Ovary (tissue), 10 donors: ENCODE measurements around the gene FUT4. TPM values are rescaled to one million over a fixed set of nuclear protein-coding genes. Genes with fewer than 3 reads are reported as not detected.

Experiments
- DNase-seq, 5 donors: peaks; one replicate each; pipeline ENCODE4 v3.0.0-alpha.2; 2019 to 2020
- H3K27ac ChIP-seq, 2 donors: fragments of 200-600 bp; one replicate each; pipeline versions ENCODE4 v1.5.1 to v1.8.0; 2019 to 2022
- H3K27me3 ChIP-seq: fragments of 200-600 bp; one replicate; pipeline ENCODE4 v1.8.0; 2022
- H3K36me3 ChIP-seq: fragments of 200-600 bp; sonication (generic); one replicate; pipeline ENCODE4 v1.5.1; 2019
- H3K4me1 ChIP-seq: one replicate; pipeline ENCODE4 v1.8.1; 2013; ENCODE audit warnings: mild to moderate bottlenecking, moderate library complexity; ENCODE audit not compliant: insufficient read depth
- H3K4me3 ChIP-seq: fragments of 200-600 bp; sonication (generic); one replicate; pipeline ENCODE4 v1.5.1; 2017
- H3K9me3 ChIP-seq, 2 donors: fragments of 200-600 bp in 1 of 2; sonication (generic) in 1 of 2; one replicate each; pipeline versions ENCODE4 v1.5.1 to v1.8.1; 2013 to 2019; ENCODE audit warnings: mild to moderate bottlenecking in 1 of 2, moderate library complexity in 1 of 2
- EP300 ChIP-seq: sonication (generic); formaldehyde crosslinking; IDR thresholded peaks from one replicate; pipeline ENCODE4 v1.6.1; 2017; ENCODE audit warnings: antibody characterized with exemption
- POLR2A ChIP-seq: fragments of 450-650 bp; IDR thresholded peaks from one replicate; pipeline ENCODE4 v1.6.1; 2017; ENCODE audit warnings: antibody characterized with exemption, mild to moderate bottlenecking, moderate library complexity
- WGBS, 3 donors: extraction: QIAGEN DNeasy Blood & Tissue Kit in 1 of 3; methylation state at CpG; one replicate each; pipeline versions ENCODE4 v1.1.5 to v1.1.7; 2013 to 2017; 5-methylcytosine and 5-hydroxymethylcytosine counted together
- intact Hi-C, 4 donors: fragments of 100-400 bp; cut with DNase I; formaldehyde crosslinking; loops; one replicate each; pipeline versions ENCODE4 v1.11.0 to v1.15.1; 2022 to 2023
- long read RNA-seq, 3 donors: library from polyadenylated mRNA in 2 of 3; unstranded in 2 of 3; transcript quantifications; one replicate each; pipeline ENCODE4 v2.0.0 and lab custom pipeline, GENCODE V29; 2021 to 2026
- polyA plus RNA-seq, 2 donors: library from polyadenylated mRNA; stranded (reverse); fragments of 200-250 nt in 1 of 2; fragments of 350-450 nt in 1 of 2; fragmentation: Illumina TruSeq in 1 of 2; extraction: RNeasy Lipid Tissue Mini Kit (QIAGEN cat#74804) in 1 of 2; gene quantifications; one replicate each; pipeline ENCODE4 v1.2.3, GENCODE V29; 2013 to 2014
- total RNA-seq, 7 donors: library from RNA; depleted of rRNA in 2 of 7; stranded (reverse); fragments of >200 nt in 2 of 7; fragmentation: NEBNext Ultra II Directional in 3 of 7; extraction: Animal tissue kit (Norgen Biotek cat#: 25700) in 3 of 7; gene quantifications; one replicate each; pipeline versions ENCODE4 v1.1.0 to v1.2.4, GENCODE V29; 2016 to 2023
- TF ChIP-seq, protein P1 (sequence below), 3 donors: fragments of 450-650 bp in 2 of 3; fragments of 200-600 bp in 1 of 3; IDR thresholded peaks; one replicate each; pipeline versions ENCODE4 v1.5.1 to v1.8.0; 2016 to 2022; ENCODE audit warnings: antibody characterized with exemption in 3 of 3, mild to moderate bottlenecking in 1 of 3
- donor health status: DM: no; HTN: no; CAD: no; lungs with moderate emphysema.
- donor health status: DM: no; HTN: no; CAD: no.
- donor health status: Bipolar disorder and iron deficiency.
- donor health status: DM: yes; HTN: yes; CAD: no.
- donor health status: DM: no; HTN: no; CAD: no.
- donor health status: DM: yes; HTN: yes; CAD: no.

Gene FUT4
- total RNA-seq, result 1 to 10 TPM; 4.1 to 7.3 (median 6.4) TPM
- polyA plus RNA-seq, result 1 to 10 TPM; 2.7 to 3.7 TPM
- long read RNA-seq, donor 1, full-length matches to known transcripts, result 1 of 1 reads
- long read RNA-seq, donor 1, partial matches to known transcripts, result 0 of 1 reads
- long read RNA-seq, donor 1, other reads (novel, unspliced or antisense), result 0 of 1 reads
- long read RNA-seq, donor 2, full-length matches to known transcripts, result 12 of 12 reads
- long read RNA-seq, donor 2, partial matches to known transcripts, result 0 of 12 reads
- long read RNA-seq, donor 2, other reads (novel, unspliced or antisense), result 0 of 12 reads
- long read RNA-seq, donor 3, full-length matches to known transcripts, result 19 of 19 reads
- long read RNA-seq, donor 3, partial matches to known transcripts, result 0 of 19 reads
- long read RNA-seq, donor 3, other reads (novel, unspliced or antisense), result 0 of 19 reads

- H3K9me3 ChIP-seq, result no peaks in the 10 kb centered on the region
- H3K4me1 ChIP-seq, result peaks cover 17% of the 10 kb centered on the region
- WGBS, 3 donors, result 0 to 1% (median 0%) methylated on average over 56 to 109 of the region's 109 CpGs
- intact Hi-C loops, result no loop called here
- H3K36me3 ChIP-seq, result no peaks in the 10 kb centered on the region
- H3K4me3 ChIP-seq, result peak within 1 kb of the TSS; percentile 69
- peak; percentile 82 to 88 (median 85) for DNase-seq
- no peaks in the 10 kb centered on the region for H3K27me3 ChIP-seq
- peak within 1 kb of the TSS; percentile 95 for H3K27ac ChIP-seq
- TF ChIP-seq, protein P1, sequence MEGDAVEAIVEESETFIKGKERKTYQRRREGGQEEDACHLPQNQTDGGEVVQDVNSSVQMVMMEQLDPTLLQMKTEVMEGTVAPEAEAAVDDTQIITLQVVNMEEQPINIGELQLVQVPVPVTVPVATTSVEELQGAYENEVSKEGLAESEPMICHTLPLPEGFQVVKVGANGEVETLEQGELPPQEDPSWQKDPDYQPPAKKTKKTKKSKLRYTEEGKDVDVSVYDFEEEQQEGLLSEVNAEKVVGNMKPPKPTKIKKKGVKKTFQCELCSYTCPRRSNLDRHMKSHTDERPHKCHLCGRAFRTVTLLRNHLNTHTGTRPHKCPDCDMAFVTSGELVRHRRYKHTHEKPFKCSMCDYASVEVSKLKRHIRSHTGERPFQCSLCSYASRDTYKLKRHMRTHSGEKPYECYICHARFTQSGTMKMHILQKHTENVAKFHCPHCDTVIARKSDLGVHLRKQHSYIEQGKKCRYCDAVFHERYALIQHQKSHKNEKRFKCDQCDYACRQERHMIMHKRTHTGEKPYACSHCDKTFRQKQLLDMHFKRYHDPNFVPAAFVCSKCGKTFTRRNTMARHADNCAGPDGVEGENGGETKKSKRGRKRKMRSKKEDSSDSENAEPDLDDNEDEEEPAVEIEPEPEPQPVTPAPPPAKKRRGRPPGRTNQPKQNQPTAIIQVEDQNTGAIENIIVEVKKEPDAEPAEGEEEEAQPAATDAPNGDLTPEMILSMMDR (IDR thresholded peaks at IDR 0.05), result no peak
- TF ChIP-seq POLR2A, result peak; percentile 44
These were observed at the start of gene FUT4 for GRCh38 chr11:94543695-94544645. Gene FUT4, plus strand, starts transcription at chr11:94543921. Its CDS starts 213 bp downstream, at chr11:94544134.

GRCh38 chr11:94494126-94494680 lies 49.5 kb upstream of the FUT4 start:
- DNase-seq, result no peak
- H3K36me3 ChIP-seq, result no peaks in the 10 kb centered on the region
- H3K9me3 ChIP-seq, result no peaks in the 10 kb centered on the region
- 1 to 4% (median 2%) methylated on average over 18 to 19 of the region's 19 CpGs for WGBS, 3 donors
- peaks cover 1% of the 10 kb centered on the region for H3K4me1 ChIP-seq
- H3K4me3 ChIP-seq, result peak overlapping the region; percentile 92
- intact Hi-C loops, result loop anchor here in 2 of 4 donors (10.0 kb wide), 2 partner anchors 369 to 599 kb away; partner anchors contain the start of gene PANX1 (in 1 of the 2)
- TF ChIP-seq POLR2A, result no peak
- TF ChIP-seq, protein P1 (IDR thresholded peaks at IDR 0.05), result no peak
- no peak for TF ChIP-seq EP300
- H3K27ac ChIP-seq, result peak overlapping the region in 1 of 2 donors; percentile 76
- no peaks in the 10 kb centered on the region for H3K27me3 ChIP-seq

DNA sequence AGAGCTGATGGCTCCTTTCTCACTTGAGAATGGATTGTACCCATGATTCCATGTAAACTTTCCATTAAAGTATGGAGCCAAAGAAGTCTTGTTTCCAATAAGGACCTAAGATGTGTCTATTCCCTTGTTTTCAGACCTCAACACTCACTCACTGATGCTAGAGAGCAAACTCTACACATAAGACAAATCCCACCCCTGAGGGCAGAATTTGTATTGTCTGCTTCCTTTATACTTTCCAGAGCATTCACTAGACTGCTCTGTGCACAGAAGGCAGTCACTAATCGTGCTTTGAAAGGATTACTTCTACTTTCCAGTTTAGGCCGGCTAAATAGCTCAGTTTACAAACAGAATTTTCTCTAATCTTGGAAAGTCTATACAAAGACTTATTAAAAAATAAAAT lies 43.5 kb upstream of the FUT4 start:
- no peaks in the 10 kb centered on the region for H3K27me3 ChIP-seq
- no peak for TF ChIP-seq POLR2A
- TF ChIP-seq EP300, result no peak
- TF ChIP-seq, protein P1 (IDR thresholded peaks at IDR 0.05), result no peak
- DNase-seq, result no peak
- H3K27ac ChIP-seq, result no peak overlapping the region
- H3K36me3 ChIP-seq, result no peaks in the 10 kb centered on the region
- H3K4me3 ChIP-seq, result no peak overlapping the region
- H3K9me3 ChIP-seq, result no peaks in the 10 kb centered on the region
- WGBS, 3 donors, result 82 to 89% (median 86%) methylated on average over 2 of the region's 2 CpGs
- intact Hi-C loops, result loop anchor here in 2 of 4 donors (10.0 kb wide), 1 partner anchor 605 kb away; no protein-coding TSS in a partner anchor
- H3K4me1 ChIP-seq, result no peaks in the 10 kb centered on the region

DNA sequence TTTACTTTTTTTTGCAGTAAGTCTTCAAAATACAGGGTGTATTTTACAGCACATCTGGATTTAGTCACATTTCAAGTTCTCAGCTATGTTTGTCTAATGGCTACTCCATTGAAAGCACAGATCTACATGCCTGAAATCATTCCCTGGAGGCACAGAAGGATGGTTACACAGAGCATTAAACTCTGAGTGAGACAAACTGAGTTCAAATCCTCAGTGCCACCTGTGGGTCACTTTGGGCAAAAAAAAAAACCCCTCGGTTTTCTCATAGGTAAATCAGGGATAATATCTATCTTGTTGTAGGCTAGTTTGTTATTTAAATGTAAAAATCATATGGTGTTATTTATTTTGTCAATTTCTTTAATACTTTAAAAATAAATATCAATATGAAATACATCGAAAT lies 42.2 kb upstream of the FUT4 start:
- no peak overlapping the region for H3K4me3 ChIP-seq
- H3K36me3 ChIP-seq, result no peaks in the 10 kb centered on the region
- H3K9me3 ChIP-seq, result no peaks in the 10 kb centered on the region
- 63 to 69% (median 69%) methylated on average over 2 of the region's 2 CpGs for WGBS, 3 donors
- intact Hi-C loops, result loop anchor here in 2 of 4 donors (10.0 kb wide), 1 partner anchor 607 kb away; no protein-coding TSS in a partner anchor
- no peak for DNase-seq
- TF ChIP-seq EP300 (no peak), POLR2A (no peak)
- TF ChIP-seq, protein P1 (IDR thresholded peaks at IDR 0.05), result no peak
- H3K27ac ChIP-seq, result no peak overlapping the region
- no peaks in the 10 kb centered on the region for H3K4me1 ChIP-seq
- no peaks in the 10 kb centered on the region for H3K27me3 ChIP-seq
